A204.1 (cell line): ENCODE data around the gene PEX14.

Experiments used
- FAIRE-seq: peaks from 2 replicates; lab custom pipeline; 2012; peaks lifted over from hg19 to GRCh38; lab: Jason Lieb, UNC

The PEX14 gene

GRCh38 chr1:10549904-10550664 lies 75.3 kb downstream of the PEX14 start:
- no peak for FAIRE-seq

DNA sequence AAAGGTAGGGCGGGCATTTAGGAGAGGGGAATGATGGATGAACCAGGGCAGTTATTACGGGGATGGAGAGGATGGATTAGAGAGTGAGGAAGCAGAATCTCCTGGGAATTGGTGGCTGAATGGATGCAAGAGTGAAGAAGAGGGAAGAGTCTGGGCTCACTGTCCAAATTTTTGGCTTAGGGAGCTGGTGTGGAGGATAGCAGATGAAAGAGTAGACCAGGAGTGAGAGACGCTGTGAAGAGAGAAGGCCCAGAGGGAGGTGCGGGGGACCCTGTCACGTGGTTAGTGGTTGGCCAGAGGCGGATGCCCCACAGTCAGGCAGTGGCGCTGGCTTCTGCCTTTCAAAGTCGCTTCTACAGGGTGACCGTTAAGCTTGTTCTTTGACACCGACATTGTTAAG lies 78.4 kb downstream of the PEX14 start:
- no peak for FAIRE-seq

GRCh38 chr1:10555635-10556429 lies 81.1 kb downstream of the PEX14 start:
- no peak for FAIRE-seq

DNA sequence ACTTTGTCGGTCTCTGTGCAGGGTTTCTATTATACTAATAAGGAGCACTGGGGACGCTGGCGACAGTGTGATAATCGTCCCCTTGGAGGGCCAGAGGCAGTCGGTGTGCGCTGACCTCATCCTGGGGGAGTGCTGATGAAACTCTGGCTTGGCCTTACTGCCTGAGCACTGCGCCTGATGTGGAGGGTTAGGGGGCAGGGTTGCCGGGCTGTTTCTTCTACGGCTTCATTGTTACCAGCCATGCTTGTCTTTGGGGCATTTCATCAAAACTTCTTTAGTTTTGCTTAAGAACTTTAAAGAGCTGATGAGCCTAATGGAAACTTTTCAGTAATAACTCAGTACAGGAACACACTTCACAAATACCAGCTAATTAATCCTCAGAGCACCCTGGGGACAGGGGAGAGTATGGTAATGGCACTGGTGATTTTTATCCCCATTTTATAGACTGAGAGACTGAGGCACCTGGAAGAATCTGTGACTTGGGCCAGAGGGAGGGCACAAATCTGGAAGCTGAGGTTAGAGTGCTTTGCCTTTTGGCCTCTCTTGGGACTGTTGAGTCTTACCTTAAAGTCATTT lies 81.8 kb downstream of the PEX14 start:
- no peak for FAIRE-seq

- FAIRE-seq: no peak
Measured at GRCh38 chr1:10557714-10558113, 83.0 kb downstream of the PEX14 start.

DNA sequence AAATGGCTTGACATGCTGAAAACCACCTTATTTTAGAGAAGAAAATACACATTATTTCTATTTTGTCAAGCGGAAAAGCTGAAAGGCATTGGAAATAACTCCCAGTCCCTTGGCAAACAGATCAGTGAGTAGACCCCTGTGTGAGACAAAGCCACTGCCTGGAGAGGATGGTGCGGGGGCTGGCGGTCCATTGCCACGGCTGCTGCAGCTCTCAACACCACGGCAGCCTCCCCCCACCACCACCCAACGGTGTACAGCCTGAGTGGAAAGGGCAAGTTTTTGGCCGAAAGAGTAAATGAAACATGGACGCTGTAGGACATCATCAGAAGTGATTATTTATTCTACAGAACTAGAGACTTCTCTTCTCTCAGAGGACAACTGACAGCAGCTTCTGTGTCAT lies 84.6 kb downstream of the PEX14 start:
- FAIRE-seq: no peak

GRCh38 chr1:10561497-10561896 lies 86.7 kb downstream of the PEX14 start:
- FAIRE-seq: no peak

- FAIRE-seq: no peak
Measured at GRCh38 chr1:10561955-10562354, 87.2 kb downstream of the PEX14 start.

- FAIRE-seq: no peak
Measured at GRCh38 chr1:10564063-10564462, 89.3 kb downstream of the PEX14 start.

DNA sequence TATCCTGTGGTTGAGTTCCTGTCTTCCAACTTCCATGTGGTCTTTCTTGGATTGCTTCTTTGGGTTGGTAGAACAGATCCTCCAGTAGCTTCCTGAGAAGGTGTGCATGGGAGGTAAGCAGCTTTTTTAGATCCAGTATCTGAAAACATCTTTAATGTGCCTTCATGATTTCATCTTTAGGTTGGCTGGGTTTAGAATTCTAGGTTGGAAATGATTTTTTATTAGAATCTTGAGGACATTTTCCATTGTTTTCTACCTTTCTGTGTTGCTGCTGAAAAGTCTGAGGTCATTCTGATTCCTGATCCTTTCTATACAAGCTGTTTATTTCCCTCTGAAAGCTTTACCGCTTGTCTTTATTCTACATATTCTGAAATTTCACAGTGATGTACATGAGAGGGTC lies 94.8 kb downstream of the PEX14 start:
- FAIRE-seq: no peak

- FAIRE-seq: no peak
Measured at GRCh38 chr1:10575616-10576015, 100.9 kb downstream of the PEX14 start.

DNA sequence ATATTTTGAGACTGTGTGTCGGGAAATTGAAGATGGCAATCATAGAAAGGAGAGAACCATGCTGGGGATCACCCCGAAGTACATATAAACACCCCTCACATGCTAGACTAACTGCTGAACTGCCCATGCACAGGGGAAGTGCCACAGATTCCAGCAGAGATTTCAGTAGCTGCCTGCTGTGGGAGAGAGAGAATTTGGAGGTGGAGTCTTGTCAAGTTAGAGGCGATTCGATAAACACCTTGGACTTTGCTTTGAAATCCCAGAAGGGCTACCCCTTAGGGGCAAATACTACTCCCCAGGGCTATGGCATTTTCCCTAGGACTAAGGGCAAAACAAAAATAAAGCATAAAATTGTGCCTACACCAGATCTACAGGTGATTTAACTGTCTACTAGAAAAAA lies 103.3 kb downstream of the PEX14 start:
- no peak for FAIRE-seq

DNA sequence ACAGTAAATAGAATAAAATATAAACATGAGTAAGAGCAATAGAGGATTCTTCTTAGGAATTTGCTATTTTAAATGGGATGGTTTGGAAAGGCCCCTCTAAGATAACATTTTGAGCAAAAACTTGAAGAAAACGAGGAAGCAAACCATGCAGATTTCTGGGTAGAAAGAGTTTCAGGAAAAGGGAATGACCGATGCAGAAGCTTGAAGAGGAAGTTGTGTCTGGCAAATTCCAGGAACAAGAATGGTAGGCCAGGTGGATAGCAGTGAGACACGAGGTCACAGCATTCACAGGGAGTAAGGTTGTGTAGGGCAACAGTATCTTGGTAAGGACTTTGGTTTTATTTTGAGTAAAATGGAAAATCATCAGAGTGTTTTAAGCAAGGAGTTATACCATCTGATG lies 108.9 kb downstream of the PEX14 start:
- FAIRE-seq: no peak

- no peak for FAIRE-seq
Measured at GRCh38 chr1:10585242-10585641, 110.5 kb downstream of the PEX14 start.

DNA sequence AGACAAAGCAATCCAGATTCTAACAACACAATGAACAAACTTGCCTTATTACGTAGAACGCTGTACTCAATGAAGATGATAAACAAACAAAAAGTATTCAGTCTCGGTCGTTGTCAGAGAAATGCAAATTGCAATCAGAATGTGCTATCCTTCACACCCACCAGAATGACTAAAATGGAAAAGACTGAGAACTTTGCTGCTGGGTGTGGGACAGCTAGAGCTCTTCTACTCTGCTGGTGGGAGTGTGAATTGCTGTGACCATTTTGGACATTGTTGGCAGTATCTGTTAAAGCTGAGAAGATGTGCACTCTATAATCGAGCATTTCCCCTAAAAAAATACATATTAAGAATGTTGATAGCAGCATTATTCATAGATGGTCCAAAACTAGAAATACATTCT lies 111.4 kb downstream of the PEX14 start:
- no peak for FAIRE-seq

DNA sequence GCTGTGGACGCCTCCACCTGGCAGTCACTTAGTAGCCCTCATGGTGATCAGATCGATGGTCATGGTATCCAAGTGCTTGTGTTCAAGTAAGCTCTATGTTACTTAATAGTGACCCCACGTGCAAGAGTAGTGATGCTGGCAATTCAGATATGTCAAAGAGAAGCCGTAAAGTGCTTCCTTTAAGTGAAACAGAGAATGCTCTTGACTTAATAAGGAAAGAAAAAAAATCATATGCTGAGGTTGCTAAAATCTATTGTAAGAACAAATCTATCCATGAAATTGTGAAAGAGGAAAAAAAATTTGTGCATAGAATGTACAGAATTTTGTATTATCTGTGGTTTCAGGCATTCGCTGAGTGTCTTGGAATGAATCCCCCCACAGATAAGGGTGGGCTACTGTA lies 113.9 kb downstream of the PEX14 start:
- FAIRE-seq: no peak

GRCh38 chr1:10589074-10589473 lies 114.3 kb downstream of the PEX14 start:
- FAIRE-seq: no peak

DNA sequence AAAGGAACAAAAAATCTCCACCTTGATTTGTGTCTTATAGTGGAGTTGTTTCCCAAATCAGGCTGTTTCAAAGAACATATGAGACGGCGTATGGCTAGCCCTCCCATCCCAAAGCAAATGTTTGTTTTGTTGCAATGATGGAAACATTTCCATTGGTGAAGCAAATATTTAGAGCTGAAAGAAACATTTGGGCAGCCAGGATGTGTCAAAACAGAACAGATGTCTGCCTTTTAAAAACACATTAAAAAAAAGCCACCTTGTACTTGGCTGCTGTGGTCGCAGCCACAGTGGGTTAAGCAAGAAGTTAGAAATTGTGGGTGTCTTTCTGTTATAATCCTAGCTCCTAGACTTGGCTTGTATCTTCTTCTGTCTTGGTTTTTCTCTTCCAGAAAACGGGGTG lies 116.3 kb downstream of the PEX14 start:
- FAIRE-seq: no peak

GRCh38 chr1:10592373-10592772 lies 117.6 kb downstream of the PEX14 start:
- FAIRE-seq: no peak

- FAIRE-seq: no peak
Measured at GRCh38 chr1:10593750-10594149, 119.0 kb downstream of the PEX14 start.

DNA sequence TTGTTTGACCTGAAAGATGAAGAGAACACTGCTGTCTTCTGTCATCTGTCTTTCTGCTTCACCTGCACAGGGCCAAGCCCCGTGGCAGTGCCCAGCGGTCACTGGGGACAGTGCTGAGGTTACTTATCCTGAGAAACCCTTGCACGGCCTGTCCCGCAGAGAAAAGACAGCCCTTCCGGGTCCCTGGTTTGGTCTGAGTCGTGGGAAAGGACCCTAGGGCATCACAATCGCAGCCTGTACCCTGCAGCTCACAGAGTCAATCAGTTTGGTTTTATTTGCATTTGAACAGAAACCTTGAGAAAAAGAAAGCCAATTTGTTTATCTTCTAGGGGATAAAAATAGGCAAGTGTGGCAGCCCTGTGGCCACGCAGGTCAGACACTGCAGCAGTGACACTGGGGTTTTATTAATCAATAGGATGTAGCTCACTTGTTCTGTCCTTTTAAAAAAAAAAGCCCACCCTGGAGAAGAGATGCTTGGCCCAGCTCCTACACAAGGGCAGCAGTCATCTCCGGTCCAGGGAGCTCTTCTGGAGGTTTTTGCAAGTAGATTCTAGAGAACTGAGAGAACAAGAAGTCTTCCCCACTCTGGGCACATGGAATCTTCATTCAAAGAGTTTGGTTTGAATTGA lies 120.0 kb downstream of the PEX14 start:
- FAIRE-seq: no peak

- no peak for FAIRE-seq
Measured at GRCh38 chr1:10596780-10597179, 122.0 kb downstream of the PEX14 start.
